HG03135 (cell line): ENCODE results near the gene CISH.

Source experiments
- ATAC-seq: cut with Tn5 transposase; IDR thresholded peaks from one replicate; pipeline ENCODE4 v1.9.1; 2021; ENCODE audit warnings: mild to moderate bottlenecking, moderate library complexity; ENCODE audit not compliant: unreplicated experiment

Gene CISH

GRCh38 chr3:50615190-50615589 lies 3.6 kb upstream of the CISH start:
- ATAC-seq = no peak

- no peak for ATAC-seq
These were observed 1.6 kb upstream of the CISH start for GRCh38 chr3:50612970-50613846.

GRCh38 chr3:50612234-50612882 lies 784 bp upstream of the CISH start:
- peak; percentile 3 for ATAC-seq

GRCh38 chr3:50610992-50611463 lies 546 bp downstream of the CISH start:
- no peak for ATAC-seq

GRCh38 chr3:50610181-50610971 lies 1.2 kb downstream of the CISH start:
- no peak for ATAC-seq

- ATAC-seq = no peak
These were observed 1.9 kb downstream of the CISH start for GRCh38 chr3:50609763-50610085.

- no peak for ATAC-seq
These were observed 2.4 kb downstream of the CISH start for GRCh38 chr3:50609071-50609762.

- no peak for ATAC-seq
These were observed 3.3 kb downstream of the CISH start for GRCh38 chr3:50608278-50608677.

GRCh38 chr3:50607271-50608091 lies 4.1 kb downstream of the CISH start:
- ATAC-seq = no peak

- no peak for ATAC-seq
These were observed 5.0 kb downstream of the CISH start for GRCh38 chr3:50606596-50606995.

- ATAC-seq = no peak
These were observed 5.7 kb downstream of the CISH start for GRCh38 chr3:50605901-50606326.

- no peak for ATAC-seq
These were observed 6.7 kb downstream of the CISH start for GRCh38 chr3:50604628-50605588.

- ATAC-seq = no peak
These were observed 7.4 kb downstream of the CISH start for GRCh38 chr3:50604110-50604621.

GRCh38 chr3:50603261-50604109 lies 8.1 kb downstream of the CISH start:
- ATAC-seq = no peak

- no peak for ATAC-seq
These were observed 8.9 kb downstream of the CISH start for GRCh38 chr3:50602595-50603191.

- peak; percentile 72 for ATAC-seq
These were observed 10.6 kb downstream of the CISH start for GRCh38 chr3:50600841-50601591.
